HFFc6 (cell line): ENCODE results near the gene PATZ1. TPM values are rescaled to one million over a fixed set of nuclear protein-coding genes. Genes with fewer than 3 reads are reported as not detected.

Experiments
- DNase-seq: peaks from one replicate; pipeline ENCODE4 v3.0.0-alpha.2; 2018
- H3K27ac Mint-ChIP-seq: 2 replicates; pipeline ENCODE4 v1.8.0; 2020; ENCODE audit warnings: mild to moderate bottlenecking, mixed read lengths
- H3K27me3 Mint-ChIP-seq: 2 replicates; pipeline ENCODE4 v1.8.0; 2021; ENCODE audit warnings: mild to moderate bottlenecking, moderate library complexity, mixed read lengths; ENCODE audit not compliant: insufficient read depth
- H3K36me3 Mint-ChIP-seq: 2 replicates; pipeline ENCODE4 v1.8.0; 2021; ENCODE audit warnings: low read depth, mixed read lengths
- H3K4me1 Mint-ChIP-seq: 2 replicates; pipeline ENCODE4 v1.8.0; 2020; ENCODE audit warnings: low read depth, mixed read lengths
- H3K4me3 Mint-ChIP-seq: 2 replicates; pipeline ENCODE4 v1.8.0; 2020; ENCODE audit warnings: mild to moderate bottlenecking, moderate library complexity, mixed read lengths
- H3K9me3 Mint-ChIP-seq: 2 replicates; pipeline ENCODE4 v1.8.0; 2020; ENCODE audit warnings: mild to moderate bottlenecking, mixed read lengths
- CTCF ChIP-seq: fragments of 200-600 bp; sonication (generic); IDR thresholded peaks from 2 replicates; pipeline ENCODE4 v1.5.0; 2021; ENCODE audit warnings: antibody characterized with exemption, mild to moderate bottlenecking
- total RNA-seq, 6 experiments: library from RNA; stranded (reverse); fragmentation: NEBNext Ultra II Directional; extraction: Animal tissue kit (Norgen Biotek cat#: 25700); gene quantifications; 2 replicates in 1 of 6; 3 replicates in 5 of 6; pipeline ENCODE4 v1.2.3, GENCODE V29; 2021

The PATZ1 gene
- total RNA-seq, 6 experiments from 2014 or later: 12.4 to 16.0 (median 13.9) TPM

- H3K4me3 Mint-ChIP-seq: no peak overlapping the region
These were observed 56.8 kb downstream of the PATZ1 start for GRCh38 chr22:31289344-31289743.

GRCh38 chr22:31288496-31289240, 57.5 kb downstream of the PATZ1 start:
- DNase-seq: no peak
- no peak for TF ChIP-seq CTCF
- Mint-ChIP-seq H3K9me3 (no peaks in the 10 kb centered on the region), H3K36me3 (peaks cover 7% of the 10 kb centered on the region; the same call in 1 of the 2 replicates), H3K27me3 (no peaks in the 10 kb centered on the region; the same call in 1 of the 2 replicates), H3K27ac (no peak overlapping the region), H3K4me1 (peaks cover 32% of the 10 kb centered on the region), H3K4me3 (no peak overlapping the region)

More at GRCh38 chr22:31289344-31289743, 56.8 kb downstream of the PATZ1 start:
- DNase-seq: no peak
- Mint-ChIP-seq H3K27me3 (no peaks in the 10 kb centered on the region; the same call in 1 of the 2 replicates), H3K4me1 (peaks cover 39% of the 10 kb centered on the region), H3K36me3 (peaks cover 7% of the 10 kb centered on the region; the same call in 1 of the 2 replicates), H3K9me3 (no peaks in the 10 kb centered on the region), H3K27ac (no peak overlapping the region; the same call in 1 of the 2 replicates)
- TF ChIP-seq CTCF: no peak

GRCh38 chr22:31287818-31288495, 58.2 kb downstream of the PATZ1 start:
- TF ChIP-seq CTCF: no peak
- Mint-ChIP-seq H3K27ac (no peak overlapping the region), H3K4me1 (peaks cover 25% of the 10 kb centered on the region), H3K9me3 (no peaks in the 10 kb centered on the region), H3K4me3 (no peak overlapping the region), H3K36me3 (peaks cover 7% of the 10 kb centered on the region; the same call in 1 of the 2 replicates), H3K27me3 (no peaks in the 10 kb centered on the region; the same call in 1 of the 2 replicates)
- DNase-seq: no peak

GRCh38 chr22:31286360-31287255, 59.5 kb downstream of the PATZ1 start:
- Mint-ChIP-seq H3K4me3 (no peak overlapping the region), H3K27me3 (no peaks in the 10 kb centered on the region; the same call in 1 of the 2 replicates), H3K9me3 (no peaks in the 10 kb centered on the region), H3K27ac (peak overlapping the region; percentile 16; the same call in 1 of the 2 replicates), H3K36me3 (peaks cover 7% of the 10 kb centered on the region; the same call in 1 of the 2 replicates), H3K4me1 (peaks cover 11% of the 10 kb centered on the region)
- no peak for TF ChIP-seq CTCF
- no peak for DNase-seq
